ENCODE data around the gene HDAC4. TPM values are rescaled to one million over a fixed set of nuclear protein-coding genes. Genes with fewer than 3 reads are reported as not detected.
A peak's percentile ranks its signal among the peaks of the same experiment; 100 is the strongest.

The HDAC4 gene
- total RNA-seq, 1 experiment from 2014 or later, result 32.0 TPM

GRCh38 chr2:239293775-239294430 is 106.9 kb downstream of the HDAC4 start:
- H3K4ac ChIP-seq (ENCODE audit: low read depth, low read length), result no peak overlapping the region
- H3K4me1 Mint-ChIP-seq, result peaks cover 79% of the 10 kb centered on the region in 2 experiments

More at GRCh38 chr2:239293775-239294430, 106.9 kb downstream of the HDAC4 start:
- Histone ChIP-seq H3K4me1 (ENCODE audit: insufficient read depth, low read length) (peaks cover 18% of the 10 kb centered on the region; the same call in 1 of the 2 replicates), H4K91ac (ENCODE audit: insufficient read length, low read depth, low read length) (no peak overlapping the region), H3K9me3 (ENCODE audit: control insufficient read depth, low read depth, low read length) (no peaks in the 10 kb centered on the region), H2BK120ac (ENCODE audit: low read depth, low read length, poor library complexity, severe bottlenecking) (no peak overlapping the region), H3K79me1 (ENCODE audit: insufficient read depth, low read depth, low read length, poor library complexity, severe bottlenecking) (no peaks in the 10 kb centered on the region), H3K4me2 (ENCODE audit: insufficient read depth, insufficient read length, low read length) (no peak overlapping the region), H4K8ac (replicated peaks; ENCODE audit: insufficient read length, low read depth, low read length) (no peak overlapping the region), H3K27me3 (ENCODE audit: insufficient read depth, low read length) (no peaks in the 10 kb centered on the region), H2BK5ac (ENCODE audit: insufficient read length, low read length) (no peak overlapping the region), H3K56ac (ENCODE audit: insufficient read length, low read depth, low read length) (no peak overlapping the region), H2BK12ac (ENCODE audit: insufficient read length, low read depth, low read length) (no peak overlapping the region), H2AK5ac (ENCODE audit: insufficient read length, low read length) (no peak overlapping the region), H3K23ac (ENCODE audit: insufficient read length, low read depth, low read length) (no peak overlapping the region), H4K5ac (ENCODE audit: insufficient read length, low read depth, low read length) (no peak overlapping the region), H3K79me2 (ENCODE audit: insufficient read depth, low read length) (peaks cover 2% of the 10 kb centered on the region; the same call in 1 of the 2 replicates), H3K27ac (ENCODE audit: insufficient read length, low read depth, low read length) (no peak overlapping the region), H2AFZ (ENCODE audit: low read length) (no peak overlapping the region), H4K20me1 (ENCODE audit: control insufficient read depth, insufficient read depth, insufficient read length) (peaks cover 2% of the 10 kb centered on the region), H3K9ac (ENCODE audit: extremely low read depth, insufficient read length, low read length) (no peak overlapping the region), H2BK15ac (ENCODE audit: low read depth, low read length) (no peak overlapping the region), H3K23me2 (ENCODE audit: insufficient read length, low read depth, low read length, poor library complexity, severe bottlenecking) (no peaks in the 10 kb centered on the region), H2BK20ac (ENCODE audit: low read depth, low read length, poor library complexity, severe bottlenecking) (no peak overlapping the region), H3T11ph (ENCODE audit: low read length) (no peak overlapping the region), H3K18ac (ENCODE audit: insufficient read length, low read depth, low read length) (no peak overlapping the region), H3K14ac (ENCODE audit: insufficient read depth, low read length) (peak overlapping the region; percentile 5; the same call in 1 of the 2 replicates)
- TF ChIP-seq CTCF (conservative IDR thresholded peaks at IDR 0.05), result no peak
- DNase-seq, result no peak
- Mint-ChIP-seq H3K36me3 (ENCODE audit: insufficient read depth in 1 of 3, low read depth in 3 of 3) (no peaks in the 10 kb centered on the region), H3K4me3 (0 out of 5 replicates have a peak overlapping the region, but pooled peaks of 1 of the 2 experiments have one; percentile 20), H3K27ac (peak overlapping the region in 2 of 3 experiments; percentile 26 to 96; a peak in 3 of 7 replicates), H3K9me3 (no peaks in the 10 kb centered on the region; a peak in 1 of 5 replicates), H3K27me3 (ENCODE audit: low read depth) (no peaks in the 10 kb centered on the region)
- WGBS (ENCODE audit: extremely low coverage, insufficient read length, low lambda C conversion rate), result no CpG with 5 or more reads among the region's 15 CpGs
